DMS79 treated with DMSO at 0.1 percent for 48 hours (cell line): Measurements from ENCODE around the gene AHDC1.

Experiments
- DNase-seq: peaks from one replicate; lab custom pipeline; 2025; lab: John Stamatoyannopoulos, UW

The AHDC1 gene

DNA sequence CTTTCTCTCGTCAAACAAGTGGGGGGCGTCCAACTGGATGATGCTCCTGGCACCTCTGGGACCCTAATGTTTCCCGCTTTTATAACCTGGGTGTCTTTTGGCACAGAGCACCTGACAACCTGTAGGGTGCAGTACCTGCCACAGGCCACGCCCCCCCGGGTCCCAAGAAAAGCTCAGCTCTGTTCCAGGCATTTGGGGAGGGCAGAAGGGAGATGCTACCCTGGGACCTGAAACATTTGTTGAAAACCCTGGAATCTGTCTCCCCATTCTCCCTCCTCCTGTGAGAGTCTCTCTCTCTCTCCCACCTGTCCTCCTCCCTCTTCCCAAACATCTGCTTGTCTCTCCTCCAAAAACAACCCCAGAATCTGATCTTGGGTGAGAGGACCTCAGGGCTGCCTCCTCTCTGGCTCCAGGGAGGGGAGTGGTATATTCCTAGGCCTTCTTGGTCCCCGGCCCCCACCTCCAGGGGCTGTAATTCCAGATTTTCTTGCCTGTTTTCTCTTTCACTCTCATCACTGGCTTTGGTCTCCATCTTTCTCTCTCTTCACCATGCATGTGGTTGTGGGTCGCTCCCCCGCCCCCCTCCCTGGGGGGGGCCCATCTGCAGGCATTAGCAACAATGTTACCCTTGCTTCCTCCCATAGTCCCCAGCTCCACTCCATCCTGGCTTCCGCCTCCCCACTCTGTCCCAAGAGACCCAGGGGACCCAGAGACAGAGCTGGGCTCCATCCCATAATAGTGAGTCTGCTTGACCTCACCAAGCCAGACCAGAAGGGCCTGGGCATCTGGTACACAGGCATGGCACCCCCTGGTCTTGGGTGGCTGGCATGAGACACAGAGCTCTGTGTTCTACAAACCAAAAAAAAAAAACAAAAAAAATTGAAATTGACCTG, 4.1 kb downstream of the AHDC1 start:
- no peak for DNase-seq

DNA sequence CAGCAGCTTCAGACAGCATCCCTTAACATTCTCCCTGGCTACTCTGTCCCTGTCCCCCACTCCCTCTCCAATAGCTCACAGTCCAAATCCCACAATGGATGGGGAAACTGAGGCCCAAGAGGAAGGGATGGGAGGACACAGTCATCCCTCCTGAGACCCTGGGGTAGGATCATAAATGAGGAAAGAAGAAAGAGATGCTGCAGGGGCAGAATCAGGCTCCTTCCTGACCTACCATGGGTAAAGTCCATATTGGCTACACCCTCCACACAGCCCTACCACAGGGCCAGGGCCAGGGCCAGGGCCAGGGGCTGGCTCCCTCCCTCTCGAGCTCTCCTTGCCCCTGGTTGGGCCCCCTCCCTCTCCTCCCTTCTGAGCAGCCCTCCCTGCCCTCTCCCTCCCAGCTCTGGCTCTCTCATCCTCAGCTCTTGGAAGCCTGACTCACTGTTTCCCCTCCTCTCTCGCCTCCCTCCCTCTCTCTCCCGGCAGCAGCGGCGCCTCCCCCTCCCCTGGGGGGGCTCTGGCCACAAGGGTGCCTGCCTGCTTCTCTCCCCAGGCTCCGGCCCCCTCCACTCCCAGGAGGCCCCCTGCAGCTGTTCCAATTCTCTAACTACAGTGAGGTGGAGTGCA, 4.9 kb downstream of the AHDC1 start:
- peak; percentile 36 for DNase-seq

DNA sequence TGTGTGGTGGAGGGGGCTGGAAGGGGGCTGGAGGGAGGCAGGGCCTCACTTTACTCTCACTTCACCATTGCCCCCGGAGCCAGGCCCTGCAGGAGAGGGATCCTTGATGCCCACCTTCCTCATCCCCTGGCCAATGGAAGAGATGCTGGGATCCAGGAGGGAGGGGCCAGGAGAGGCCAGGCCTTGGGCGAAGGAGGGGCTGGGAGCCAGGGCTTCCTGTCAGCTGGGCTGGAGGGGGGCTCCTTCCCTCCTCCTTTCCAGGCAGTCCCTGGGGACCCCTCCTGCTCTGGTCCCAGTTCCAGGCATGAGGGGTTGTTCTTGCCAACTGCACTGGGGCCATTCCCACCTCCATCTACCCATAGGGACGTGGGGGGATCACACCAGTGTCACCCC, 5.7 kb downstream of the AHDC1 start:
- no peak for DNase-seq

- DNase-seq = no peak
Observed at GRCh38 chr1:27597516-27598294, 6.2 kb downstream of the AHDC1 start.

GRCh38 chr1:27596986-27597385, 7.0 kb downstream of the AHDC1 start:
- no peak for DNase-seq

DNA sequence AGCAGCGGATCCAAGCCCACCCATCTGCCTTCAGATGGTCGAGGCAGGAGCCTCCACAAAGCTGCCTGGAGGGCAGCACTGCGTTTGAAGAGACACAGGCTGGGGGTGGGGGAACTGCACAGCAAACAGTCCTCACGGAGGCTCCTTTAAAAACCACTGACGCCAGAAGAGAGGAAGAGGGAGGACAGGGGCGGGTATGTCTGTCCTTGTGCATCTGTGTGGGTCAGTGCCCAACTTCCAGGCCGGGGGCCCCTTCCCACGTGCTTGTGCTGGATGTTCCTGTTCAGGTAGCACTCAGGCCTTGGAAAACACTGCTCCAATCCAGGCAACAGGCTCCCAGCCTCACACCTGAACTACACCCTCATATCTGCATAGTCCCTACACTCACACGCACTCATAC, 7.7 kb downstream of the AHDC1 start:
- DNase-seq = no peak

GRCh38 chr1:27595597-27595996, 8.3 kb downstream of the AHDC1 start:
- no peak for DNase-seq

- no peak for DNase-seq
Observed at GRCh38 chr1:27594564-27595510, 9.1 kb downstream of the AHDC1 start.

- DNase-seq = no peak
Observed at GRCh38 chr1:27593678-27594563, 10.0 kb downstream of the AHDC1 start.

DNA sequence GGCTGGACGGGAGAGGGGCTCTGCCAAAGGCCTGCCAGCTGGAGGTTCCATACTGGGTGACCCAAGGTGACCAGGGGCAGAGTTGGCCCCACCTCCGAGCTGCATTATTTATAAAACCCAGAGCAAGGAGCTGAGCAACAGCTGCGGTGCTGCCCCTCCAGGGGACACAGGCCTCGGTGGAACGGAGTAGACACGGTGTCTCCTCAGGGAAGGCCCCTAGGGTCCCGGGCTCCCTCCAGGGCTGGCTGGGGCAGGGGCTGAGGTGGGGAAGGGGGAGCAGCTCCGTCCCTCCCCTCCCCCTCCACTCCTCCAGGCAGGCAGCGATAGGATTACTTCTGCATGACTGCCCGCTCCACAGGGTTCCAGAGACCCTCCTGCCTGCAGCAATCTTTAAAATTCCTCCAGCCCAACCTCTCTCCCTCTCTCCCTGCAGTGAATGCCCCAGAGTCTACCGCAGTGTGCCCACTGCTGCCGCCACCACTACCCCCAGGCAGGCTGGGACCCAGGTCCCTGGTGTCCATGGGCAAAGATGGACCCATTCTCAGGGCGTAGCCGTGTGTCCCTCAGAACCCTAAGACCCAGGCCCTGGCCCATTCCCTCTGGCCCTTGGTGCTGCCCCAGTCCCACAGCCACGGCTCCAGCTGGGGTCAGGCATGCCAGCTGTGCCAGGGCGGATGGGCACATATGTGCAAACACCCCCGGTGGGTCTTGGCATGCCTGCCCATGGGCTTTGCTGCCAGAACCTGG, 10.8 kb downstream of the AHDC1 start:
- no peak for DNase-seq

DNA sequence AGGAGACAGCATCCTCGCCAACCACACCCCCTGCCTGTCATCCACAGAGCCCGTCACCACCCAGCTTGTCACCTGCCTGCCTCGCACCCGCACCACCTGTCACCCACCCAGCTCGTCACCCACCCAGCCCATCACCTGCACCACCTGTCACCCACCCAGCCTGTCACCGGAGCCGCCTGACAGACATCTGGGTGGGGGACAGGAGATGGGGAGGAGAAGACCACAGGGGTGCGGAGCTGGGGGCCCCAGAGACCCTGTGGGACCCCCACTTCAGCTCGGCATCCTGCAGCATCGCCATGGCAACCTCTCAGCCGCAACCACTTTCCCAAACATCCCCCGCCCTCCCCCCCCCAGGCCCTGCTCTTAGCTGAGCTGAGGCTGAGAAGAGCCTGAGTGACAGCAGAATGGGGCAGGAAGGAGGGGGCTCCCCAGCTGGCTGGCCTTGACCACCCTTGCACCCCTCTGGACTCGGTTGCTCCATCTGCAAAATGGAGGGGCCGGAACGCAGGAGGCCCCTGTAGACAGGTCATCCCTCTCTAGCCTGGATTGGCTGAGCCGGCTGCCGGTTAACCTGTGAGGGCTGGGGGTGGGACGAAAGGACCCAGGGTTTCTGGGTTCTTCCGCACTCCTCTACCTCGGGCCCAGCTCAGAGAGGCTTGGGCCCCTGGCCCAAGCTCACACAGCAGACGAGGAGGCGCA, 11.6 kb downstream of the AHDC1 start:
- DNase-seq = peak; percentile 50

DNA sequence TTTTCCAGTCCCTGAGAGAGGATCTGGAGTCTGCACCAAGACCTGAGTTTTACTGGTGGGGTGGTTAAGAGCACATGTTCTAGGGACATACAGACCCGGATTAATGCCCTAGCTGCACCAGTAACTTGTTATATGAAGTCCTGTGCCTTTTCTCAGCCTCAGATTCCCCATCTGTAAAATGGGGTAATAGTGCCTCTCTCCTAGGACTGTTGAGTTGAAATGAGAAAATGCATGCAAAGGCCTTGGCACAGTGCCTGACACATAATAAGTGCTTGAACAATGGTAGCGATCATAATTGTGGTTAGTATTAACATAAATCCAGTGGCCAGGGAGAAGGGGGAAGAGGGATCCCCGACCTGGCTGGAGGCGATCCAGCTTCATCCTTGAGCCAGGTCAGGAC, 12.3 kb downstream of the AHDC1 start:
- peak; percentile 45 for DNase-seq

GRCh38 chr1:27590917-27591508, 12.9 kb downstream of the AHDC1 start:
- no peak for DNase-seq

DNA sequence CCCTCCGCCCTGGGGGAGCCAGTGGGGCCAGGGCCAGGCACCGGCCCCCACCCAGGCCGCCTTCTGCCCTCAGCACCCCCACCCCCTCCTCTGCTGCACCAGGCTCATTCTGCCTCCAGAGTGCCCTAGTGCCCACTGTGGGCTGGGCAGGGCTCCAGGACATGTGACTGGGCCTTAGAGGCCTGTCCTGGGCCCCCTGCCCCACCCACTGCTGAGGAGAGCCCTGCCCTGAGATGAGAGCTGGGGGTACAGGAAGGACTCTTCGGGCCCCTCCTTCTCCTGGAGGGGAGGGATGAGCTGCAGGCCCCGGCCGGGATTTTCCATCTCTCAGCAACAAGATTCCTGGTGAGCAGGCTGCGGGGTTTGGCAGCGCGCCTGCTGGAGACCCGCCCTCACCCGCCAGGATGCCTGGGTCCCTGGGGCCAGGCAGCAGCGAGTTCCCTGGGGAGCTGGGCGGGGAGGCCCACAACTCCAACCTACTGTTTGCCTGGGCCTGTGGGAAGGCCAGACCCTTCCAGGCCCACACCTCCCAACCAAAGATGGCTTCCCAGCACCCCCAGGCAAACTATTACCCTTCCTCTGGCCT, 14.0 kb downstream of the AHDC1 start:
- peak; percentile 34 for DNase-seq

- no peak for DNase-seq
Observed at GRCh38 chr1:27589441-27589840, 14.5 kb downstream of the AHDC1 start.

GRCh38 chr1:27588256-27589232, 15.4 kb downstream of the AHDC1 start:
- DNase-seq = no peak

GRCh38 chr1:27585684-27586083, 18.3 kb downstream of the AHDC1 start:
- no peak for DNase-seq
